IgD-negative memory B cell (primary cell): Measurements from ENCODE around the gene KLHL29. TPM values are rescaled to one million over a fixed set of nuclear protein-coding genes. Genes with fewer than 3 reads are reported as not detected.
A peak's percentile ranks its signal among the peaks of the same experiment; 100 is the strongest.

ENCODE experiments used
- H3K27ac Mint-ChIP-seq, 3 donors: one replicate each; pipeline ENCODE4 v1.8.0; 2020 to 2022; ENCODE audit warnings: mild to moderate bottlenecking in 3 of 3, mixed read lengths in 3 of 3, moderate library complexity in 1 of 3
- H3K27me3 Mint-ChIP-seq: one replicate; pipeline ENCODE4 v1.8.0; 2021; ENCODE audit warnings: mixed read lengths
- H3K36me3 Mint-ChIP-seq: one replicate; pipeline ENCODE4 v1.8.0; 2020; ENCODE audit warnings: mild to moderate bottlenecking, mixed read lengths
- H3K4me1 Mint-ChIP-seq, 3 donors: one replicate each; pipeline ENCODE4 v1.8.0; 2020 to 2022; ENCODE audit warnings: mixed read lengths in 3 of 3, mild to moderate bottlenecking in 1 of 3
- H3K4me3 Mint-ChIP-seq, 4 donors: one replicate each; pipeline ENCODE4 v1.8.0; 2020 to 2022; ENCODE audit warnings: mild to moderate bottlenecking in 4 of 4, mixed read lengths in 4 of 4, moderate library complexity in 3 of 4
- H3K9me3 Mint-ChIP-seq, 3 donors: one replicate each; pipeline ENCODE4 v1.8.0; 2020 to 2021; ENCODE audit warnings: mixed read lengths in 3 of 3, mild to moderate bottlenecking in 1 of 3
- polyA plus RNA-seq: library from polyadenylated mRNA; unstranded; fragments of 300-500 nt; fragmentation: Illumina TruSeq; gene quantifications from one replicate; pipeline ENCODE4 v1.2.3, GENCODE V29; 2021

KLHL29 gene
- polyA plus RNA-seq, 1 donor from 2014 or later: 0.11 TPM

- Mint-ChIP-seq H3K36me3 (peaks cover 2% of the 10 kb centered on the region), H3K9me3 (no peaks in the 10 kb centered on the region), H3K4me1 (peaks cover 0 to 5% (median 0%) of the 10 kb centered on the region in 3 donors), H3K27ac (no peak overlapping the region), H3K27me3 (no peaks in the 10 kb centered on the region), H3K4me3 (peak overlapping the region in 1 of 4 donors; percentile 33)
These were observed 200.5 kb downstream of the KLHL29 start for GRCh38 chr2:23585273-23586170.

- Mint-ChIP-seq H3K4me3 (no peak overlapping the region), H3K27me3 (no peaks in the 10 kb centered on the region), H3K36me3 (peaks cover 2% of the 10 kb centered on the region), H3K4me1 (peaks cover 0 to 5% (median 0%) of the 10 kb centered on the region in 3 donors), H3K9me3 (no peaks in the 10 kb centered on the region), H3K27ac (peak overlapping the region in 1 of 3 donors; percentile 84)
These were observed 201.8 kb downstream of the KLHL29 start for GRCh38 chr2:23586741-23587306.

GRCh38 chr2:23587341-23587880 lies 202.4 kb downstream of the KLHL29 start:
- Mint-ChIP-seq H3K9me3 (no peaks in the 10 kb centered on the region), H3K4me3 (no peak overlapping the region), H3K27me3 (no peaks in the 10 kb centered on the region), H3K36me3 (peaks cover 2% of the 10 kb centered on the region), H3K4me1 (peaks cover 0 to 5% (median 0%) of the 10 kb centered on the region in 3 donors), H3K27ac (peak overlapping the region in 1 of 3 donors; percentile 84)

- Mint-ChIP-seq H3K9me3 (no peaks in the 10 kb centered on the region), H3K27ac (no peak overlapping the region), H3K4me3 (no peak overlapping the region), H3K4me1 (peaks cover 0 to 5% (median 0%) of the 10 kb centered on the region in 3 donors), H3K27me3 (no peaks in the 10 kb centered on the region), H3K36me3 (peaks cover 2% of the 10 kb centered on the region)
These were observed 203.1 kb downstream of the KLHL29 start for GRCh38 chr2:23588106-23588505.

GRCh38 chr2:23588508-23589201 lies 203.7 kb downstream of the KLHL29 start:
- Mint-ChIP-seq H3K27ac (no peak overlapping the region), H3K9me3 (no peaks in the 10 kb centered on the region), H3K27me3 (no peaks in the 10 kb centered on the region), H3K4me1 (peaks cover 0 to 5% (median 0%) of the 10 kb centered on the region in 3 donors), H3K36me3 (peaks cover 2% of the 10 kb centered on the region), H3K4me3 (no peak overlapping the region)

GRCh38 chr2:23589220-23589647 lies 204.3 kb downstream of the KLHL29 start:
- Mint-ChIP-seq H3K27ac (no peak overlapping the region), H3K4me3 (peak overlapping the region in 1 of 4 donors; percentile 56), H3K4me1 (peaks cover 0 to 5% (median 0%) of the 10 kb centered on the region in 3 donors), H3K27me3 (no peaks in the 10 kb centered on the region), H3K9me3 (no peaks in the 10 kb centered on the region), H3K36me3 (peaks cover 2% of the 10 kb centered on the region)

- Mint-ChIP-seq H3K36me3 (peaks cover 2% of the 10 kb centered on the region), H3K4me3 (no peak overlapping the region), H3K27ac (no peak overlapping the region), H3K9me3 (no peaks in the 10 kb centered on the region), H3K27me3 (no peaks in the 10 kb centered on the region), H3K4me1 (peaks cover 0 to 5% (median 0%) of the 10 kb centered on the region in 3 donors)
These were observed 204.8 kb downstream of the KLHL29 start for GRCh38 chr2:23589739-23590138.

- Mint-ChIP-seq H3K4me3 (no peak overlapping the region), H3K9me3 (no peaks in the 10 kb centered on the region), H3K27ac (no peak overlapping the region), H3K27me3 (no peaks in the 10 kb centered on the region), H3K36me3 (peaks cover 2% of the 10 kb centered on the region), H3K4me1 (peaks cover 0 to 5% (median 0%) of the 10 kb centered on the region in 3 donors)
These were observed 205.4 kb downstream of the KLHL29 start for GRCh38 chr2:23590241-23590869.

- Mint-ChIP-seq H3K9me3 (no peaks in the 10 kb centered on the region), H3K27me3 (no peaks in the 10 kb centered on the region), H3K27ac (peak overlapping the region in 1 of 3 donors; percentile 39), H3K4me1 (peaks cover 0 to 5% (median 0%) of the 10 kb centered on the region in 3 donors), H3K36me3 (peaks cover 2% of the 10 kb centered on the region), H3K4me3 (no peak overlapping the region)
These were observed 206.1 kb downstream of the KLHL29 start for GRCh38 chr2:23591111-23591510.

- H3K36me3 Mint-ChIP-seq: peaks cover 4% of the 10 kb centered on the region
- no peaks in the 10 kb centered on the region for H3K9me3 Mint-ChIP-seq
- peaks cover 0 to 5% (median 0%) of the 10 kb centered on the region in 3 donors for H3K4me1 Mint-ChIP-seq
- no peak overlapping the region for H3K27ac Mint-ChIP-seq
- no peak overlapping the region for H3K4me3 Mint-ChIP-seq
- no peaks in the 10 kb centered on the region for H3K27me3 Mint-ChIP-seq
These were observed 207.2 kb downstream of the KLHL29 start for GRCh38 chr2:23592061-23592685.

- Mint-ChIP-seq H3K36me3 (peaks cover 4% of the 10 kb centered on the region), H3K4me3 (no peak overlapping the region), H3K27me3 (no peaks in the 10 kb centered on the region), H3K27ac (no peak overlapping the region), H3K4me1 (peaks cover 0 to 5% (median 0%) of the 10 kb centered on the region in 3 donors), H3K9me3 (no peaks in the 10 kb centered on the region)
These were observed 208.1 kb downstream of the KLHL29 start for GRCh38 chr2:23592898-23593751.

GRCh38 chr2:23593752-23594459 lies 208.9 kb downstream of the KLHL29 start:
- Mint-ChIP-seq H3K9me3 (no peaks in the 10 kb centered on the region), H3K4me3 (no peak overlapping the region)

GRCh38 chr2:23594460-23594825 lies 209.5 kb downstream of the KLHL29 start:
- Mint-ChIP-seq H3K36me3 (peaks cover 1% of the 10 kb centered on the region), H3K9me3 (no peaks in the 10 kb centered on the region), H3K4me1 (no peaks in the 10 kb centered on the region), H3K27ac (no peak overlapping the region), H3K4me3 (peak overlapping the region in 1 of 4 donors; percentile 47), H3K27me3 (no peaks in the 10 kb centered on the region)

More at GRCh38 chr2:23593752-23594459, 208.9 kb downstream of the KLHL29 start:
- peaks cover 1% of the 10 kb centered on the region for H3K36me3 Mint-ChIP-seq
- no peak overlapping the region for H3K27ac Mint-ChIP-seq
- H3K4me1 Mint-ChIP-seq: no peaks in the 10 kb centered on the region
- no peaks in the 10 kb centered on the region for H3K27me3 Mint-ChIP-seq
